ENCODE data around the gene EVX1.

The EVX1 gene

GRCh38 chr7:27209933-27210440, 32.6 kb upstream of the EVX1 start:
- DNase-seq (ENCODE audit: extremely low spot score) = no peak
- POLR2A ChIA-PET = interaction anchor here (1.1 kb wide), 1 partner anchor 25 kb away, joined by 3 read pairs; the partner anchor contains the start of gene HOXA11
- CTCF ChIA-PET = interaction anchor here (0.6 to 1.6 kb wide), 10 partner anchors 8 to 1065 kb away, joined by 3 to 6 read pairs (median 4); partner anchors contain the start of gene HOXA13
- TF ChIP-seq FOXA1 (IDR thresholded peaks at IDR 0.05) = no peak
- TF ChIP-seq CTBP1 (IDR thresholded peaks at IDR 0.05; ENCODE audit: borderline replicate concordance) = no peak
- TF ChIP-seq L3MBTL2 (conservative IDR thresholded peaks at IDR 0.05) = no peak
- TF ChIP-seq FOXM1 (IDR thresholded peaks at IDR 0.05; ENCODE audit: borderline replicate concordance) = no peak
- no peak for TF ChIP-seq ELF4 (IDR thresholded peaks at IDR 0.05)
- no peak for TF ChIP-seq ARNT (IDR thresholded peaks at IDR 0.05)
- no peak for TF ChIP-seq NFRKB (IDR thresholded peaks at IDR 0.05)
- TF ChIP-seq HDGF (IDR thresholded peaks at IDR 0.05; ENCODE audit: borderline replicate concordance) = no peak
- TF ChIP-seq, protein P1, sequence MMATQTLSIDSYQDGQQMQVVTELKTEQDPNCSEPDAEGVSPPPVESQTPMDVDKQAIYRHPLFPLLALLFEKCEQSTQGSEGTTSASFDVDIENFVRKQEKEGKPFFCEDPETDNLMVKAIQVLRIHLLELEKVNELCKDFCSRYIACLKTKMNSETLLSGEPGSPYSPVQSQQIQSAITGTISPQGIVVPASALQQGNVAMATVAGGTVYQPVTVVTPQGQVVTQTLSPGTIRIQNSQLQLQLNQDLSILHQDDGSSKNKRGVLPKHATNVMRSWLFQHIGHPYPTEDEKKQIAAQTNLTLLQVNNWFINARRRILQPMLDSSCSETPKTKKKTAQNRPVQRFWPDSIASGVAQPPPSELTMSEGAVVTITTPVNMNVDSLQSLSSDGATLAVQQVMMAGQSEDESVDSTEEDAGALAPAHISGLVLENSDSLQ (IDR thresholded peaks at IDR 0.05) = no peak
- no peak for TF ChIP-seq ZNF384 (IDR thresholded peaks at IDR 0.05)
- no peak for TF ChIP-seq FOXK2 (IDR thresholded peaks at IDR 0.05)

GRCh38 chr7:27210441-27211083, 32.0 kb upstream of the EVX1 start:
- DNase-seq (ENCODE audit: extremely low spot score) = peak; percentile 73
- POLR2A ChIA-PET = interaction anchor here (1.1 kb wide), 1 partner anchor 26 kb away, joined by 3 read pairs; the partner anchor contains the start of gene HOXA11
- TF ChIP-seq LEF1 (IDR thresholded peaks at IDR 0.05; ENCODE audit: borderline replicate concordance) = no peak
- no peak for TF ChIP-seq NFRKB (IDR thresholded peaks at IDR 0.05)
- TF ChIP-seq CTBP1 (IDR thresholded peaks at IDR 0.05; ENCODE audit: borderline replicate concordance) = no peak
- no peak for TF ChIP-seq FOXA1 (IDR thresholded peaks at IDR 0.05)
- TF ChIP-seq BHLHE40 (IDR thresholded peaks at IDR 0.05; ENCODE audit: borderline replicate concordance) = no peak
- CTCF ChIA-PET = interaction anchor here (0.9 to 1.6 kb wide), 8 partner anchors 8 to 364 kb away, joined by 3 to 6 read pairs (median 3); partner anchors contain the start of gene HOXA13

DNA sequence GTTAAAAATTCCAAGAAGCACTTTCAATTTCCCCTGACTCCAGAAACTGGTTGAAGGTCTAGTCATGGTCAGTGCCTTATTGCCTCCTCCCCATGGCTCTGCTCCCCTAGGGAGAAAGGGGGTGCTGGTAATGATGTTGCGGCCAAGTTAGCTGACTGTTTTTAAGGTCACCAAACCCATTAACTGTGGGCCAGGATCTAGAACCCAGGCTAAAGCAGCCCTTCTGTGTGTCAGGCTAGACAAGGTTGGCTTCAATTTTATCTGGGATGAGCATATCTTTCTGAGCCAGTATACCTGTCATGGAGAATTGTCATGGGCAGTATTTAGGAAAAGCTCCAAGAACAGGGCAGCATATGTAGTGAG, 31.5 kb upstream of the EVX1 start:
- ChIA-PET POLR2A (interaction anchor here (0.6 kb wide), 1 partner anchor 395 kb away, joined by 3 read pairs; no protein-coding TSS in a partner anchor), CTCF (interaction anchor here (0.9 to 1.0 kb wide), 3 partner anchors 7 to 138 kb away, joined by 3 to 6 read pairs (median 3); no protein-coding TSS in a partner anchor)
- TF ChIP-seq HDGF (IDR thresholded peaks at IDR 0.05; ENCODE audit: borderline replicate concordance) (no peak), L3MBTL2 (conservative IDR thresholded peaks at IDR 0.05) (no peak), ELF4 (IDR thresholded peaks at IDR 0.05) (no peak), SUZ12 (IDR thresholded peaks at IDR 0.05) (no peak), SP1 (IDR thresholded peaks at IDR 0.05) (no peak), LEF1 (IDR thresholded peaks at IDR 0.05; ENCODE audit: borderline replicate concordance) (no peak), FOXA1 (IDR thresholded peaks at IDR 0.05) (no peak), ARNT (IDR thresholded peaks at IDR 0.05) (no peak), FOXK2 (IDR thresholded peaks at IDR 0.05) (no peak), FOXM1 (IDR thresholded peaks at IDR 0.05; ENCODE audit: borderline replicate concordance) (no peak), NFRKB (IDR thresholded peaks at IDR 0.05) (no peak), BHLHE40 (IDR thresholded peaks at IDR 0.05; ENCODE audit: borderline replicate concordance) (no peak), ZNF384 (IDR thresholded peaks at IDR 0.05) (no peak), TARDBP (IDR thresholded peaks at IDR 0.05) (no peak), CTBP1 (IDR thresholded peaks at IDR 0.05; ENCODE audit: borderline replicate concordance) (no peak)
- TF ChIP-seq, protein P1 (IDR thresholded peaks at IDR 0.05) = no peak
- no peak for DNase-seq (ENCODE audit: extremely low spot score)

GRCh38 chr7:27211764-27212204, 30.8 kb upstream of the EVX1 start:
- POLR2A ChIA-PET = interaction anchor here (0.9 kb wide), 1 partner anchor 9 kb away, joined by 3 read pairs; no protein-coding TSS in a partner anchor
- DNase-seq (ENCODE audit: extremely low spot score) = no peak
- TF ChIP-seq FOXA1 (IDR thresholded peaks at IDR 0.05) (no peak), BHLHE40 (IDR thresholded peaks at IDR 0.05; ENCODE audit: borderline replicate concordance) (no peak), ZNF384 (IDR thresholded peaks at IDR 0.05) (no peak), ELF4 (IDR thresholded peaks at IDR 0.05) (no peak), NFRKB (IDR thresholded peaks at IDR 0.05) (no peak), L3MBTL2 (conservative IDR thresholded peaks at IDR 0.05) (no peak), ARNT (IDR thresholded peaks at IDR 0.05) (no peak), HDGF (IDR thresholded peaks at IDR 0.05; ENCODE audit: borderline replicate concordance) (no peak), FOXM1 (IDR thresholded peaks at IDR 0.05; ENCODE audit: borderline replicate concordance) (no peak), TARDBP (IDR thresholded peaks at IDR 0.05) (no peak), LEF1 (IDR thresholded peaks at IDR 0.05; ENCODE audit: borderline replicate concordance) (no peak), SUZ12 (IDR thresholded peaks at IDR 0.05) (no peak), CTBP1 (IDR thresholded peaks at IDR 0.05; ENCODE audit: borderline replicate concordance) (no peak), SP1 (IDR thresholded peaks at IDR 0.05) (no peak)
- TF ChIP-seq, protein P1 (IDR thresholded peaks at IDR 0.05) = no peak
- CTCF ChIA-PET = interaction anchor here (1.0 kb wide), 1 partner anchor 137 kb away, joined by 3 read pairs; no protein-coding TSS in a partner anchor

- TF ChIP-seq FOXA1 (IDR thresholded peaks at IDR 0.05) = no peak
- no peak for TF ChIP-seq SUZ12 (IDR thresholded peaks at IDR 0.05)
- no peak for TF ChIP-seq FOXK2 (IDR thresholded peaks at IDR 0.05)
- TF ChIP-seq LEF1 (IDR thresholded peaks at IDR 0.05; ENCODE audit: borderline replicate concordance) = no peak
- TF ChIP-seq, protein P1 (IDR thresholded peaks at IDR 0.05) = no peak
- TF ChIP-seq ARNT (IDR thresholded peaks at IDR 0.05) = no peak
- no peak for TF ChIP-seq HDGF (IDR thresholded peaks at IDR 0.05; ENCODE audit: borderline replicate concordance)
- no peak for TF ChIP-seq ELF4 (IDR thresholded peaks at IDR 0.05)
- TF ChIP-seq TARDBP (IDR thresholded peaks at IDR 0.05) = no peak
- no peak for TF ChIP-seq SP1 (IDR thresholded peaks at IDR 0.05)
- no peak for TF ChIP-seq ZNF384 (IDR thresholded peaks at IDR 0.05)
- no peak for TF ChIP-seq FOXM1 (IDR thresholded peaks at IDR 0.05; ENCODE audit: borderline replicate concordance)
- no peak for TF ChIP-seq BHLHE40 (IDR thresholded peaks at IDR 0.05; ENCODE audit: borderline replicate concordance)
- TF ChIP-seq CTBP1 (IDR thresholded peaks at IDR 0.05; ENCODE audit: borderline replicate concordance) = no peak
- no peak; the same call in 1 of the 2 replicates for TF ChIP-seq L3MBTL2 (conservative IDR thresholded peaks at IDR 0.05)
- DNase-seq (ENCODE audit: extremely low spot score) = no peak
- POLR2A ChIA-PET = interaction anchor here (0.6 to 0.9 kb wide), 2 partner anchors 10 to 13 kb away, joined by 3 read pairs; partner anchors contain the start of gene HOXA13
- CTCF ChIA-PET = no interaction called here
These were observed 29.8 kb upstream of the EVX1 start for GRCh38 chr7:27212497-27213432.

All from HEK293T (cell line).